SU-DHL-6 (cell line): Measurements from ENCODE around the gene LIME1.

Experiments
- H2AFZ ChIP-seq: fragments of 200-600 bp; sonication (generic); 2 replicates; pipeline ENCODE4 v1.6.1; 2014; ENCODE audit warnings: low read depth, mild to moderate bottlenecking, moderate library complexity, mixed read lengths, antibody characterized with exemption, low read length; ENCODE audit not compliant: severe bottlenecking
- H3F3A ChIP-seq: fragments of 200-600 bp; shearing (Covaris generic); 2 replicates; pipeline ENCODE4 v1.6.0; 2016; ENCODE audit warnings: antibody characterized with exemption, mild to moderate bottlenecking; ENCODE audit not compliant: insufficient read depth
- H3K27ac ChIP-seq: fragments of 200-600 bp; sonication (generic); 2 replicates; pipeline ENCODE4 v1.5.1; 2016; ENCODE audit warnings: low read depth, mild to moderate bottlenecking, low read length, moderate library complexity, mixed read lengths
- H3K27me3 ChIP-seq: fragments of 200-600 bp; sonication (generic), shearing (Covaris generic); 2 replicates; pipeline ENCODE4 v1.6.0; 2014; ENCODE audit warnings: mild to moderate bottlenecking, low read length
- H3K36me3 ChIP-seq: fragments of 200-600 bp; sonication (generic); 2 replicates; pipeline ENCODE4 v1.6.1; 2014; ENCODE audit warnings: mild to moderate bottlenecking, low read length, mixed read lengths
- H3K4me2 ChIP-seq: fragments of 300-600, 200-600 bp; shearing (Covaris generic), sonication (generic); 2 replicates; pipeline ENCODE4 v1.6.0; 2014; ENCODE audit warnings: low read length, low read depth, mild to moderate bottlenecking; ENCODE audit not compliant: poor library complexity, severe bottlenecking
- H3K4me3 ChIP-seq: fragments of 200-600 bp; sonication (generic); 2 replicates; pipeline ENCODE4 v1.5.1; 2014; ENCODE audit warnings: antibody characterized with exemption, low read length, mild to moderate bottlenecking, mixed read lengths; ENCODE audit not compliant: insufficient read depth, poor library complexity, severe bottlenecking
- H3K79me2 ChIP-seq: fragments of 200-600 bp; sonication (generic); 2 replicates; pipeline ENCODE4 v1.6.1; 2014; ENCODE audit warnings: mild to moderate bottlenecking, low read length, moderate library complexity; ENCODE audit not compliant: insufficient read depth
- H3K9ac ChIP-seq: fragments of 200-600 bp; sonication (generic); 2 replicates; pipeline ENCODE4 v1.7.0; 2014; ENCODE audit warnings: mild to moderate bottlenecking, low read length
- H3K9me2 ChIP-seq: fragments of 200-600 bp; sonication (generic); replicated peaks from 2 replicates; pipeline ENCODE4 v1.6.1; 2014; ENCODE audit warnings: low read length; ENCODE audit not compliant: insufficient read depth
- H3K9me3 ChIP-seq: fragments of 200-600 bp; sonication (generic); 2 replicates; pipeline ENCODE4 v1.6.1; 2014; ENCODE audit warnings: low read length, mixed read lengths; ENCODE audit not compliant: insufficient read depth
- H4K20me1 ChIP-seq: fragments of 200-600 bp; sonication (generic); 2 replicates; pipeline ENCODE4 v1.6.1; 2014; ENCODE audit warnings: low read depth, mild to moderate bottlenecking, antibody characterized with exemption, low read length, moderate library complexity, mixed read lengths
- EZH2phosphoT487 ChIP-seq: fragments of 200-600 bp; sonication (generic), shearing (Covaris generic); conservative IDR thresholded peaks from 2 replicates; pipeline ENCODE4 v1.6.1; 2018; ENCODE audit warnings: mild to moderate bottlenecking, antibody characterized with exemption, low read length, moderate library complexity, mixed read lengths
- TF ChIP-seq, protein P1 (sequence below): fragments of 200-600 bp; sonication (generic); IDR thresholded peaks from one replicate; pipeline ENCODE4 v1.5.1; 2017; ENCODE audit warnings: antibody characterized with exemption, mild to moderate bottlenecking, low read length, moderate library complexity; ENCODE audit not compliant: insufficient read depth, poor library complexity, severe bottlenecking

LIME1 gene

DNA sequence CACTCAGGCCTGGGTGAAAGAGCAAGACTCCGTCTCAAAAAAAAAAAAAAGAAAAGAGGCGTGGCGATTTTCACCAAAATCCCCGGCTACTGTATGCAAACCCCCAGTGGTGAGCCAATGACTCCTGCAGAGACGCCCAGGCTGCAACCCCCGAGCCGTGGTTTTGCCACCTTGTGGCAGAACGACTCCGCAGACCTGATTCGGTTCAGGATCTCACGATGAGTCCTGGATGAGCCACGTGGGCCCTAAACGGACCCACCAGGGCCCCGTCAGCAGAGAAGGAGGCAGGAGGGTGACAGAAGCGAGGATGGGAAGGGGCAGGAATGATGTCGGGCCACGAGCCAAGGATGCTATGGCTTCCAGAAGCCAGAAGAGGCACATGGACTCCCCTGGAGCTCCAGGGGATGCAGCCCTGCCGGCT is 45.6 kb downstream of the LIME1 start:
- Histone ChIP-seq H3K4me2 (peak overlapping the region; percentile 32), H3K9me3 (no peaks in the 10 kb centered on the region), H3K4me3 (no peak overlapping the region), H3K27ac (peak overlapping the region; percentile 51), H3K27me3 (no peaks in the 10 kb centered on the region), H3F3A (peaks cover 5% of the 10 kb centered on the region; the same call in 1 of the 2 replicates), H3K36me3 (no peaks in the 10 kb centered on the region), H3K9ac (peak overlapping the region; percentile 28; the same call in 1 of the 2 replicates), H2AFZ (peak overlapping the region; percentile 29), H3K79me2 (no peaks in the 10 kb centered on the region), H3K9me2 (no peaks in the 10 kb centered on the region), H4K20me1 (no peaks in the 10 kb centered on the region)
- no peak for TF ChIP-seq EZH2phosphoT487
- TF ChIP-seq, protein P1, sequence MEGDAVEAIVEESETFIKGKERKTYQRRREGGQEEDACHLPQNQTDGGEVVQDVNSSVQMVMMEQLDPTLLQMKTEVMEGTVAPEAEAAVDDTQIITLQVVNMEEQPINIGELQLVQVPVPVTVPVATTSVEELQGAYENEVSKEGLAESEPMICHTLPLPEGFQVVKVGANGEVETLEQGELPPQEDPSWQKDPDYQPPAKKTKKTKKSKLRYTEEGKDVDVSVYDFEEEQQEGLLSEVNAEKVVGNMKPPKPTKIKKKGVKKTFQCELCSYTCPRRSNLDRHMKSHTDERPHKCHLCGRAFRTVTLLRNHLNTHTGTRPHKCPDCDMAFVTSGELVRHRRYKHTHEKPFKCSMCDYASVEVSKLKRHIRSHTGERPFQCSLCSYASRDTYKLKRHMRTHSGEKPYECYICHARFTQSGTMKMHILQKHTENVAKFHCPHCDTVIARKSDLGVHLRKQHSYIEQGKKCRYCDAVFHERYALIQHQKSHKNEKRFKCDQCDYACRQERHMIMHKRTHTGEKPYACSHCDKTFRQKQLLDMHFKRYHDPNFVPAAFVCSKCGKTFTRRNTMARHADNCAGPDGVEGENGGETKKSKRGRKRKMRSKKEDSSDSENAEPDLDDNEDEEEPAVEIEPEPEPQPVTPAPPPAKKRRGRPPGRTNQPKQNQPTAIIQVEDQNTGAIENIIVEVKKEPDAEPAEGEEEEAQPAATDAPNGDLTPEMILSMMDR = peak; percentile 20

DNA sequence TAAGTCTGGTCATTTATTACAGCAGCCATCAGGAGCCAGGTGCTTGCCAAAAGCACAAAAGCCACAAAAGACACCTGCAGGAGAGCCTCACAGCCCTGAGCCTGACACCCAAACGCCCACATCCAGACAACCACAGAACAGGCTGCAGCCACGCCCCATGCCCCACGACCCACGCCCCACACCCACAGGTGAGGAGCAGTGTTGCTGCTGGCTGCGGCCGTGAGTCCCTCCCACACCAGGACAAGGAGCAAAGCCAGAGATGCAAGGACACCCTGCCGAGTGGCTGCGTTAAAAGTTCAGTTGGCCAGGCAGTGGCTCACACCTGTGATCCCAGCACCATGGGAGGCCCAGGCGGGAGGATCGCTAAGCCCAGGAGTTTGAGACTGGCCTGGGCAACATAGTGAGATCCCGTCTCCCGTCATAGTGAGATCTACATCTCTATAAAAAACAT is 46.1 kb downstream of the LIME1 start:
- H3K4me2 ChIP-seq = peak overlapping the region; percentile 32

DNA sequence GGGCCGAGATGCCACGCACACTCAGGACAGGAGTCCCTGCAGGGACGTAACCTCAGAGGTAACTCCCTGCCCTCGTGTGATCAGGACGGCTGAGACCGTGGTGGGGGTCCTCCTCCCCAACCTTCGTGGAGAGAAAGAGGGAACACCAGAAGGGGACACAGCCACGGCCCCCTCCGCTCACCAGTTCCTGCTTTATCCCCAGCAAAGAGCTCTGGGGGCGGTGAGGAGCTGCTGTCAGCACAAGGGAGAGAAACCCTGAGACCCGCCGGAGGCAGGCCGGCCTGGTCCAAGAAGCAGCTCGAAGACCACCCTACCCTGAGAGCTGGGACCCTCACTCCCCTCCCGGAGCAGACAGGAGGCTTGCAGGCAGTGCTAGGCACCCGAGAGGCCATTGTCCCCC is 47.5 kb downstream of the LIME1 start:
- H3K9me3 ChIP-seq = no peaks in the 10 kb centered on the region
- H2AFZ ChIP-seq = no peak overlapping the region
- H4K20me1 ChIP-seq = no peaks in the 10 kb centered on the region
- no peaks in the 10 kb centered on the region for H3K79me2 ChIP-seq
- H3K27ac ChIP-seq = no peak overlapping the region
- H3K9me2 ChIP-seq = no peaks in the 10 kb centered on the region
- H3K9ac ChIP-seq = no peak overlapping the region
- no peak overlapping the region for H3K4me2 ChIP-seq
- no peaks in the 10 kb centered on the region for H3K36me3 ChIP-seq
- no peaks in the 10 kb centered on the region for H3K27me3 ChIP-seq
- no peak overlapping the region for H3K4me3 ChIP-seq
- no peak for TF ChIP-seq EZH2phosphoT487
- TF ChIP-seq, protein P1 = no peak
- peaks cover 5% of the 10 kb centered on the region; the same call in 1 of the 2 replicates for H3F3A ChIP-seq

More for the DNA sequence above, 46.1 kb downstream of the LIME1 start:
- H2AFZ ChIP-seq = peak overlapping the region; percentile 29
- H3K79me2 ChIP-seq = no peaks in the 10 kb centered on the region
- no peak overlapping the region for H3K4me3 ChIP-seq
- H3K27me3 ChIP-seq = no peaks in the 10 kb centered on the region
- H3K9me2 ChIP-seq = no peaks in the 10 kb centered on the region
- peaks cover 5% of the 10 kb centered on the region; the same call in 1 of the 2 replicates for H3F3A ChIP-seq
- H3K27ac ChIP-seq = peak overlapping the region; percentile 51
- H3K36me3 ChIP-seq = no peaks in the 10 kb centered on the region
- H4K20me1 ChIP-seq = no peaks in the 10 kb centered on the region
- H3K9me3 ChIP-seq = no peaks in the 10 kb centered on the region
- H3K9ac ChIP-seq = peak overlapping the region; percentile 28; the same call in 1 of the 2 replicates
- TF ChIP-seq EZH2phosphoT487 = no peak
- TF ChIP-seq, protein P1 = no peak
